G401 (cell line): ENCODE data around the gene THAP2. TPM values are rescaled to one million over a fixed set of nuclear protein-coding genes. Genes with fewer than 3 reads are reported as not detected.
A peak's percentile ranks its signal among the peaks of the same experiment; 100 is the strongest.
"Not testable (repeated sequence)": the region's sequence is repeated elsewhere in the genome, so short reads cannot be mapped to it uniquely, and the experiment has no call there.

Experiments
- DNase-seq: peaks from one replicate; pipeline ENCODE4 v3.0.0-alpha.2; 2015; ENCODE audit warnings: low spot score
- in situ Hi-C: cut with HindIII; loops from 2 replicates; pipeline ENCODE4 v1.10.0; 2016; ENCODE audit warnings: low sequenced_read_pairs, mixed read lengths
- total RNA-seq: library from RNA; depleted of rRNA; stranded (reverse); fragments of >200 nt; shearing (Covaris generic); gene quantifications from 2 replicates; pipeline ENCODE4 v1.2.3, GENCODE V29; 2014

Gene THAP2
- total RNA-seq, 1 experiment from 2014 or later: 6.0 TPM

DNA sequence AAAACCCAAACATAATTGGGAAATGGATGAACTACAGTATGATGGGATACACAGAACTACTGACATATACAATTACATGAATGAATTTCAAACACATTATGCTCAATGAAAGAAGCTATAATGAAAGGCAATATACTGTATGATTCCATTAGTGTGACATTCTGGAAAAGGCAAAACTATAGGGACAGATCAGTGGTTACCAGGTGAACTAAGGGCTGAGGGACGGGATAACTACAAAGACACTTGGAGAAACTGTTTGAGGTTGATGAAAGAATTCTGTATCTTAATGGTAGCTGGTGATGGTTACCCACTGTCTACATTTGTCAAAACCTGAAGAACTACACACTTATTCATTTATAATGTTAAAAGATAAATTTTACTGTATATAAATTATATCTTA, 8.2 kb upstream of the THAP2 start:
- DNase-seq: no peak
- in situ Hi-C loops: no loop called here

DNA sequence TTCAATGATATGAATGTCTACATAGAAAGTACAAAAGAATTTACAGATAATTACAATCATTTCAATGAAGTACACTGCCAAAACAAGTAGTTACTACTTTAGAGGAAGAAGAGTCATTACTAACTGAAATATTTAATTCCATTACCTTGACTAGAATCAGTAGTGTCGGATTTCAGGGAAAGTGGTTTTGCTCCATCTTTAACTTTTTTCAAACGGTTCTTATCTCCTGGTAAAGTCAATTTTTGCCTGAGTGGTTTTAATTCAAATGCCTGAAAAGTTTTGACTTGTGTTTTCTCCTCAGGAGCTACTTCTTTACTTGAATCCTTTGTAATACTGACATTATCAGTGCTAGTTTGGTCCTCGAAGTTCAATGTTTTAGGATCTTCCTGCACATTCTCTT, 7.4 kb upstream of the THAP2 start:
- in situ Hi-C loops: no loop called here
- no peak for DNase-seq

- DNase-seq: no peak
- in situ Hi-C loops: no loop called here
Observed at GRCh38 chr12:71661977-71662530, 2.0 kb upstream of the THAP2 start.

- peak; percentile 18 for DNase-seq
- in situ Hi-C loops: no loop called here
Observed at GRCh38 chr12:71662849-71663560, 1.1 kb upstream of the THAP2 start.

- no peak for DNase-seq
- in situ Hi-C loops: no loop called here
Observed at GRCh38 chr12:71664411-71665089, 449 bp downstream of the THAP2 start.

GRCh38 chr12:71665090-71665463, 976 bp downstream of the THAP2 start:
- DNase-seq: peak; percentile 13
- in situ Hi-C loops: no loop called here

DNA sequence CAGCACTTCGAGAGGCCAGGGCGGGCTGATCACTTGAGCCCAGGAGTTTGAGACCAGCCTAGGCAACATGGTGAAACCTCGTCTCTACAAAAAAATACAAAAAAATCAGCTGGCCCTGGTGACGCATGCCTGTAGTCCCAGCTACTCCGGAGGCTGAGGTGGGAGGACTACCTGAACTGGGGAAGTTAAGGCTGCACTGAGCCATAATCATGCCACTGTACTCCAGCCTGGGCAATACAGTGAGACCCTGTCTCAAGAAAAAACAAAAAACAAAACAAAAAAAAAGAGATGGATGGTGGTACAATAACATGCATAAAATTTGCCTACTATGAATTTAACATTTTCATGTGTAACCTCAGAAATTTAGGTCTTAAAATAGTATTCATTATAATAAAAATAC, 2.2 kb downstream of the THAP2 start:
- in situ Hi-C loops: no loop called here
- DNase-seq: no peak

DNA sequence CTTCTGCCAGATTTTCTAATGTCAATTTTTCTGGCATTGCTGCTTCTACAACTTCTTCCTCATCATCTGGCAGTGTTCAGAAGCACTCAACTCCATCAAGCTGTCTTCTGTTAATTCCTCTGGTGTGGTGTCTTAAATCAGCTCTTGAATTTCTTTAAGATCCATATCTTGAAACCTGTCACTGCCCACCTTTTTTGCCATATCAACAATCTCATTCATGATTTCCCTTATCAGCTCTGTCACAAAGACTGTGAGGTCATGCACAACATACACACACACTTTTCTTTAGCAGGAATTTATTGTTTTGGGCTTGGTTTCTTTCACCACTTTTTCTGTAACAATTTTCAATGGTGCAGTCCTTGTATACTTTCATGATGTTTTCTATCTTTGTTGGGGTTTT, 7.2 kb downstream of the THAP2 start:
- DNase-seq: no peak
- in situ Hi-C loops: no loop called here

DNA sequence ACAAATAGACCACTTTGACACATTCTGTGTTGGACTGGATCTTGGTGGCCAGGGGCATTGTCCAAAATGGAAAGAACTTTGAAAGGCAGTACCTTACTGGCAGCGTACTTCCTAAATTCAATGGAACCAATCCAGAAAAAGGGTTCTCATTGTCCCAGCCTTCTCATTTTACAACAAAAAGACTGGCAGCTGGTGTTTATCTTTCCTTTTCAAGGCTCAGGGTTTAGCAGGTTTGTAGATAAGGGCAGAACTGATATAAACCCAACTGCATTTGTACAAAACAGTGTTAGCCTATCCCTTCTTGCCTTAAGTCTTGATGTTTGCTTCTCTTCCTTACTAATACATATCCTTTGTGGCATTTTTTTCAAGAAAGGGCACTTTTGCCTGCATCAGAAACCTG, 7.7 kb downstream of the THAP2 start:
- in situ Hi-C loops: no loop called here
- no peak for DNase-seq

DNA sequence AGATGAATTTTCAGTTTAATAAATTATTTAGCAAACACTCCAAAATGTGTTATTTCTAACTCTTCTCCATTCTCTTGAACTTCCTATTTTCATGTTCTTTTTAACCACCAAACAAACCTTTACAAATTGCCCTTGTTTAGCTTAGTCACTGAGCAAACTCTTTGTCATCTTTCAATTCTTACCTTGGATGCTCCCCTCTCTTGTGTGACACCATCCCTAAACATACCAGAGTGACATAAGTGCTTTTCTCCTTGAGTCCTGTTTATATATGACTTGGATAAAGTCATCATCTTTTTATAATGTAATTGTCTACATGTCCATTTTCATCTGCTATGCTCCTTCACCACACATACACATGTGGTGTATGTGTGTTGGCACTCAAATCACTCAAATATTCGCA, 18.4 kb downstream of the THAP2 start:
- no peak for DNase-seq
- in situ Hi-C loops: no loop called here

GRCh38 chr12:71683633-71684032, 19.5 kb downstream of the THAP2 start:
- no peak for DNase-seq
- in situ Hi-C loops: no loop called here

DNA sequence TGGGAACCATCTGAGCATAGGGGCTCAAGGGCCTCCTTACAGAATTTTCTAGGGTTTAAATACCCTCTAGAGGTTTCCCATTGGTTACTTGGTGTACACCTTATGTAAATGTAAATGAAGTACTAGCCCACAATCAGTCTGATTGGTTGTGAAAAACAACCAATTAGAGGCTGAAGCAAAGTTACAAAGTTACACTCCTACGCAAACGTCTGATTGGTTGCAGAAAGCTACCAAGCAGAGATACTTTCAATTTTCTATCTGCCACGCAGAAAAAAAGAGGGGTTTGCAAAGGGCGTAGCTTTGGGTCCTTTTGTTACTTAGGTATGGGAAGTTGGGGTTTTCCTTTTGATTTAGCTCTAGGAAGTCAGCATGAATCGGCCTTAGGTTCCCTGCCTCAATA, 20.0 kb downstream of the THAP2 start:
- peak; percentile 14 for DNase-seq
- in situ Hi-C loops: no loop called here

DNA sequence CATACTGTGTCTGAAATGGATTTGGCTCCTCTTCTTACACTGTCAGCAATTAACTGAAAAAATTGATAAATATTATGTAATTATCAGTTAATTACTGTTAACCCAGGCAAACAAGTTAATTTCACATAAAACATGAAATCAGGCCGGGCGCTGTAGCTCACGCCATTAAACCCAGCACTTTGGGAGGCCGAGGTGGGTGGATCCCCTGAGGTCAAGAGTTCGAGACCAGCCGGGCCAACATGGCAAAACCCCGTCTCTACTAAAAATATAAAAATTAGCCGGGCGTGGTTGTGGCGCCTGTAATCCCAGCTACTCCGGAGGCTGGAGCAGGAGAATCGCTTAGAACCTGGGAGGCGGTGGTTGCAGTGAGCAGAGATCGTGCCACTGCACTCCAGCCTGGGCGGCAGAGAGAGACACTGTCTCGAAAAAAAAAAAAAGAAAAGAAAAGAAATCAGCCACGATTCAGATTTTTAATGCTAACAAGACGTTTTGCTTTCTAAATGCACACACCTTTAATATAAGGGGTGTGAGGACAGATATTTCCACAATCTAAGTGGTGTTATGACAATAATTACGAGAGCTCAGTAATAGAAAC, 21.3 kb downstream of the THAP2 start:
- in situ Hi-C loops: no loop called here
- no peak for DNase-seq

- DNase-seq: peak; percentile 93
- in situ Hi-C loops: no loop called here
Observed at GRCh38 chr12:71685914-71686657, 22.0 kb downstream of the THAP2 start, which contains the start of gene TMEM19. TSS of gene TMEM19 (plus strand) at chr12:71686082. CDS start at chr12:71686681, 599 bp downstream.

GRCh38 chr12:71686658-71687025, 22.5 kb downstream of the THAP2 start:
- in situ Hi-C loops: no loop called here

DNA sequence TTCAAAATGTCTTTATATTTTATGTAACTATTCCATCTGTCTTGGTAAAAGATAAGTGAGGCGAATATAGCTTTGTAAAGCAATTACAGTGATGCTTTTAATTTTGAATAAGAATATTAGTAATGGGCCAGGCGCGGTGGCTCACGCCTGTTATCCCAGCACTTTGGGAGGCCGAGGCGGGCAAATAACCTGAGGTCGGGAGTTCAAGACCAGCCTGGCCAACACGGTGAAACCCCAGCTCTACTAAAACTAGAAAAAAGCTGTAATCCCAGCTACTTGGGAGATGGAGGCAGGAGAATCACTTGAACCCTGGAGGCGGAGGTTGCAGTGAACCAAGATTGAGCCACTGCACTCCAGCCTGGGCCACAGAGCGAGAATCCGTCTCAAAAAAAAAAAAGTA, 23.1 kb downstream of the THAP2 start:
- DNase-seq, in situ Hi-C loops: not testable (repeated sequence)

More at GRCh38 chr12:71686658-71687025, 22.5 kb downstream of the THAP2 start:
- no peak for DNase-seq

DNA sequence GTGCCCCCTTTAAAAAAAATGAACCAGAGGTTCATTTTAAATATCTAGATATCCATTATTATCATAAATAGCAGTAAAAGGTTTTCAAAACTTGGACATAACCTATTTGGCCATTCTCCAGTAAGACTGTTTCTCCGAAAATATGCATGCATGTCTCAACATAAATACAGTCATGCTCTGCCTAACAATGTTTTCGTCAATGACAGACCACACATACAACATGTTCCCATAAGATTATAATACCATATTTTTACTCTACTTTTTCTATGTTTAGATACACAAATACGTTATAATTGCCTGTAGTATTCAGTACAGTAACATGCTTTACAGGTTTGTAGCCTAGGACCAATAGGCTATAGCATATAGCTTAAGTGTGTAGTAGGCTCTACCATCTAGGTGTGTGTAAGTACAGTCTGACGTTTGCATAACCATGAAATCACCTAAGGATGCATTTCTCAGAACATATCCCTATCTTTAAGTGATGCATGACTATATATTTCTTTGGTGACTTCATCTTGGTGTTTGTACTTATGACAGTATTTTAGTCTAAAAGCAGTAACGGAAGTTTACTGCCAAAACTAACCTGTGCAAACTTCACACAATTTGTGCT, 25.0 kb downstream of the THAP2 start:
- DNase-seq: peak; percentile 36
- in situ Hi-C loops: no loop called here

DNA sequence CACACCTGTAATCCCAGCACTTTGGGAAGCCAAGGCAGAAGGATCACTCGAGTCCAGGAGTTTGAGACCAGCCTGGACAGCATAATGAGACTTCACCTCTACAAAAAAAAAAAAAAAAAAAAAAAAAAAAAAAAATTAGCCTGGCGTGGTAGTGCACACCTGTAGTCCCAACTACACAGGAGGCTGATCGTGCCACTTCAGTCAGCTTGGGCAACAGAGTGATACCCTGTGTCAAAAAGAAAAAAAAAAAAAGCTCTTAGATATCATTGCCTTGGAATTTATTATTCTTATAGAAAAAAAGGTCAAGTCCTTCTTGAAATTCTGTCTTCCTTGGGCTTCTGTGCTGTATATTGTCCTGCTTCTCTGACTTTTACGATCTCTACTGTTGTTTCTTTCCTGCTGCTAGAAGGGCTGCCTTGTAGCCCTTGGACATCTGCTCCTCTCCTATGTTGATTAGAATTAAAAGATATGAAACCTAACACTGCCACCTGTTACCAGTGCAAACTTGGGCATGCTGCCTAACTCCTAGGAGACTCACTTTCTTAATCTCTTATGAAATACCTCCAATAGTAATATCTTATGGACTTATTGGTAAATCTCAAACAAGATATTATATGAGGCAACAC, 27.5 kb downstream of the THAP2 start:
- peak; percentile 60 for DNase-seq
- in situ Hi-C loops: no loop called here

GRCh38 chr12:71693126-71693525, 29.0 kb downstream of the THAP2 start:
- in situ Hi-C loops: no loop called here
- DNase-seq: no peak
